Measurements from ENCODE around the gene CRYGN. TPM values are rescaled to one million over a fixed set of nuclear protein-coding genes. Genes with fewer than 3 reads are reported as not detected.
A peak's percentile ranks its signal among the peaks of the same experiment; 100 is the strongest.

Gene CRYGN
- total and polyA plus RNA-seq, 9 of the 15 experiments (the other 6 are each of a cell fraction or from before 2014, with no cell fraction given), result not detected

- TF ChIP-seq CEBPG (CRISPR knock-in tag; IDR thresholded peaks at IDR 0.05) (no peak), CEBPG (tag; conservative IDR thresholded peaks at IDR 0.05 in 1 of 2, IDR thresholded peaks at IDR 0.05 in 1 of 2) (no peak), STAT5B (CRISPR knock-in tag; IDR thresholded peaks at IDR 0.05) (no peak), ZNF354B (CRISPR knock-in tag; IDR thresholded peaks at IDR 0.05) (no peak), EP300 (IDR thresholded peaks at IDR 0.05; ENCODE audit: low read length) (peak; percentile 37; the same call in 1 of the 2 replicates), SP2 (IDR thresholded peaks at IDR 0.05; ENCODE audit: extremely low read depth, low read depth, low read length, poor library complexity, severe bottlenecking) (no peak), ZNF511 (CRISPR knock-in tag; IDR thresholded peaks at IDR 0.05) (no peak), ZNF639 (CRISPR knock-in tag; conservative IDR thresholded peaks at IDR 0.05 in 1 of 2, IDR thresholded peaks at IDR 0.05 in 1 of 2) (peak in 1 of 2 experiments; percentile 59; a peak in 1 of 4 replicates), PHB (CRISPR knock-in tag; IDR thresholded peaks at IDR 0.05) (no peak), FUS (optimal IDR thresholded peaks at IDR 0.05; ENCODE audit: low read depth, low read length) (no peak), JUND (IDR thresholded peaks at IDR 0.05; ENCODE audit: borderline replicate concordance, low read depth, low read length) (peak; percentile 91), JUND (tag; IDR thresholded peaks at IDR 0.05; ENCODE audit: borderline replicate concordance, low read depth, low read length) (peak; percentile 80; the same call in 2 of the 3 replicates), TBL1XR1 (IDR thresholded peaks at IDR 0.05; ENCODE audit: low read length in 2 of 2) (0 out of 4 replicates have a peak, but pooled peaks of 1 of the 2 experiments have one; percentile 2), PHF20 (IDR thresholded peaks at IDR 0.05; ENCODE audit: partially characterized antibody) (peak; percentile 36), NEUROD1 (IDR thresholded peaks at IDR 0.05; ENCODE audit: borderline replicate concordance, low read depth, low read length, partially characterized antibody) (no peak), TCF3 (CRISPR knock-in tag; IDR thresholded peaks at IDR 0.05) (peak; percentile 1; the same call in 1 of the 2 replicates), USF1 (CRISPR knock-in tag; IDR thresholded peaks at IDR 0.05) (no peak), HIVEP1 (CRISPR knock-in tag; IDR thresholded peaks at IDR 0.05) (no peak), FOXA1 (IDR thresholded peaks at IDR 0.05; ENCODE audit: borderline replicate concordance) (no peak), NR4A1 (CRISPR knock-in tag; IDR thresholded peaks at IDR 0.05) (no peak), NR4A1 (tag; IDR thresholded peaks at IDR 0.05) (0 out of 2 replicates have a peak, but pooled peaks have one; percentile 34), SIX5 (IDR thresholded peaks at IDR 0.05; ENCODE audit: borderline replicate concordance in 1 of 2, insufficient read depth in 1 of 2, low read depth in 1 of 2, low read length in 2 of 2) (no peak), CBX1 (IDR thresholded peaks at IDR 0.05; ENCODE audit: low read depth) (no peak; the same call in 1 of the 2 replicates)
- TF ChIP-seq, protein P1, sequence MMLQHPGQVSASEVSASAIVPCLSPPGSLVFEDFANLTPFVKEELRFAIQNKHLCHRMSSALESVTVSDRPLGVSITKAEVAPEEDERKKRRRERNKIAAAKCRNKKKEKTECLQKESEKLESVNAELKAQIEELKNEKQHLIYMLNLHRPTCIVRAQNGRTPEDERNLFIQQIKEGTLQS (IDR thresholded peaks at IDR 0.05), result peak; percentile 67; the same call in 1 of the 2 replicates
- TF ChIP-seq, protein P1 (CRISPR knock-in tag; conservative IDR thresholded peaks at IDR 0.05), result no peak
Measured at GRCh38 chr7:151404216-151405011, 35.5 kb downstream of the CRYGN start (continued).
